IMR-90 (cell line): Measurements from ENCODE around the gene ADGRV1. TPM values are rescaled to one million over a fixed set of nuclear protein-coding genes. Genes with fewer than 3 reads are reported as not detected.

Experiments
- ATAC-seq: fragments of 200-7000 bp; cut with Tn5 transposase; 2 replicates; pipeline ENCODE4 v1.9.1; 2020; ENCODE audit warnings: low read depth, mild to moderate bottlenecking, moderate library complexity
- BruUV-seq: library from RNA; stranded (reverse); fragments of 400-500 nt; replicated peaks from 2 replicates; lab custom pipeline; 2021; lab: Mats Ljungman, UMichigan
- CTCF ChIA-PET: fragments of 300-600 bp; formaldehyde crosslinking; extraction: SDS; loops from one replicate; lab custom pipeline; 2021; ENCODE audit warnings: antibody characterized with exemption; lab: Yijun Ruan, JAX
- POLR2A ChIA-PET: fragments of 300-600 bp; sonication (Branson Sonifier 250); formaldehyde crosslinking; loops from one replicate; lab custom pipeline; 2022; ENCODE audit warnings: antibody characterized with exemption; ENCODE audit not compliant: unreplicated experiment; lab: Charles Lee
- DNase-seq: peaks from one replicate; pipeline ENCODE4 v3.0.0; 2013
- H2AFZ ChIP-seq: replicated peaks from 2 replicates; pipeline ENCODE3; 2013; ENCODE audit warnings: low read length, mild to moderate bottlenecking; ENCODE audit not compliant: poor library complexity
- H2AK5ac ChIP-seq: 2 replicates; pipeline ENCODE4 v1.6.1; 2013; ENCODE audit warnings: low read depth, low read length, inconsistent platforms
- H2AK9ac ChIP-seq: replicated peaks from 2 replicates; pipeline ENCODE3; 2013; ENCODE audit warnings: mild to moderate bottlenecking, low read depth, low read length, moderate library complexity; ENCODE audit not compliant: poor library complexity
- H2BK120ac ChIP-seq: 2 replicates; pipeline ENCODE4 v1.6.1; 2013; ENCODE audit warnings: low read depth, low read length, inconsistent platforms
- H2BK15ac ChIP-seq: 3 replicates; pipeline ENCODE4 v1.6.1; 2013; ENCODE audit warnings: low read depth, low read length, inconsistent platforms
- H2BK20ac ChIP-seq: 2 replicates; pipeline ENCODE4 v1.6.1; 2013; ENCODE audit warnings: low read depth, mild to moderate bottlenecking, inconsistent platforms, low read length, moderate library complexity
- H2BK5ac ChIP-seq: 2 replicates; pipeline ENCODE4 v1.6.1; 2013; ENCODE audit warnings: mild to moderate bottlenecking, low read depth, low read length, inconsistent platforms; ENCODE audit not compliant: poor library complexity, severe bottlenecking
- H3K14ac ChIP-seq: replicated peaks from 2 replicates; pipeline ENCODE4 v1.6.1; 2013; ENCODE audit warnings: low read depth, low read length, inconsistent platforms
- H3K18ac ChIP-seq: 2 replicates; pipeline ENCODE4 v1.6.1; 2013; ENCODE audit warnings: low read depth, low read length, control low read depth
- H3K23ac ChIP-seq: 2 replicates; pipeline ENCODE4 v1.6.1; 2013; ENCODE audit warnings: low read depth, low read length, inconsistent platforms
- H3K27ac ChIP-seq: 2 replicates; pipeline ENCODE4 v1.5.1; 2013; ENCODE audit warnings: mild to moderate bottlenecking, control low read depth, low read length; ENCODE audit not compliant: insufficient read depth
- H3K27me3 ChIP-seq: 2 replicates; pipeline ENCODE4 v1.6.1; 2013; ENCODE audit warnings: low read length; ENCODE audit not compliant: control insufficient read depth, insufficient read depth
- H3K36me3 ChIP-seq: 2 replicates; pipeline ENCODE4 v1.6.1; 2013; ENCODE audit warnings: low read length, mixed read lengths; ENCODE audit not compliant: control insufficient read depth, insufficient read depth
- H3K4ac ChIP-seq: 2 replicates; pipeline ENCODE4 v1.6.1; 2013; ENCODE audit warnings: low read depth, low read length, inconsistent platforms
- H3K4me1 ChIP-seq: 2 replicates; pipeline ENCODE4 v1.6.1; 2013; ENCODE audit warnings: low read length, mixed read lengths; ENCODE audit not compliant: control insufficient read depth, insufficient read depth
- H3K4me2 ChIP-seq: 2 replicates; pipeline ENCODE4 v1.6.1; 2013; ENCODE audit warnings: low read depth, mild to moderate bottlenecking, control low read depth, low read length, moderate library complexity
- H3K4me3 ChIP-seq: 2 replicates; pipeline ENCODE4 v1.5.1; 2013; ENCODE audit warnings: low read depth, mild to moderate bottlenecking, control low read depth, low read length, moderate library complexity; ENCODE audit not compliant: insufficient read depth
- H3K56ac ChIP-seq: 2 replicates; pipeline ENCODE4 v1.6.1; 2013; ENCODE audit warnings: low read length, inconsistent platforms; ENCODE audit not compliant: insufficient read depth; ENCODE audit errors: extremely low read depth
- H3K79me1 ChIP-seq, 2 experiments: 2 replicates each; pipeline ENCODE4 v1.6.1; 2013; ENCODE audit warnings: low read length in 2 of 2, inconsistent platforms in 1 of 2, low read depth in 1 of 2
- H3K9ac ChIP-seq: 2 replicates; pipeline ENCODE4 v1.6.1; 2013; ENCODE audit warnings: low read depth, low read length, control low read depth
- H3K9me1 ChIP-seq: 2 replicates; pipeline ENCODE4 v1.6.1; 2013; ENCODE audit warnings: low read length, inconsistent platforms; ENCODE audit not compliant: insufficient read depth
- H3K9me3 ChIP-seq: 2 replicates; pipeline ENCODE4 v1.6.1; 2013; ENCODE audit warnings: low read length; ENCODE audit not compliant: control insufficient read depth, insufficient read depth
- H4K20me1 ChIP-seq: 2 replicates; pipeline ENCODE4 v1.6.1; 2013; ENCODE audit warnings: low read length, inconsistent platforms; ENCODE audit not compliant: insufficient read depth
- H4K5ac ChIP-seq: 2 replicates; pipeline ENCODE4 v1.6.1; 2013; ENCODE audit warnings: mild to moderate bottlenecking, low read depth, low read length, control low read depth
- H4K8ac ChIP-seq, 2 experiments: 2 replicates each; pipeline ENCODE4 v1.6.1; 2013; ENCODE audit warnings: low read depth in 2 of 2, low read length in 2 of 2, control low read depth in 1 of 2, inconsistent platforms in 1 of 2
- H4K91ac ChIP-seq: 2 replicates; pipeline ENCODE4 v1.6.1; 2013; ENCODE audit warnings: low read depth, low read length, inconsistent platforms; ENCODE audit not compliant: insufficient read depth
- CEBPB ChIP-seq: IDR thresholded peaks from 2 replicates; pipeline ENCODE4 v1.6.1; 2012; ENCODE audit warnings: low read depth, low read length, improper control_type of control experiment
- RFX5 ChIP-seq: IDR thresholded peaks from 2 replicates; pipeline ENCODE4 v1.8.0; 2012; ENCODE audit warnings: low read depth, mild to moderate bottlenecking, low read length, moderate library complexity
- WGBS, 2 experiments: methylation state at CpG; one replicate each; pipeline versions ENCODE4 v1.1.5 to v1.1.7; 2013; ENCODE audit warnings: missing lambda C conversion rate in 2 of 2; ENCODE audit not compliant: insufficient read length in 1 of 2; ENCODE audit errors: extremely low coverage in 2 of 2; 5-methylcytosine and 5-hydroxymethylcytosine counted together
- dilution Hi-C: fragments of 300-500 bp; cut with HindIII; formaldehyde crosslinking; loops from one replicate; pipeline ENCODE4 v1.14.3; 2018; ENCODE audit warnings: low sequenced_read_pairs; ENCODE audit not compliant: unreplicated experiment
- in situ Hi-C: fragments of 300-500 bp; cut with MboI; formaldehyde crosslinking; loops from 3 replicates; pipeline ENCODE4 v1.14.3; 2019; ENCODE audit warnings: low sequenced_read_pairs, inconsistent platforms, mixed read lengths
- intact Hi-C: fragments of 100-400 bp; cut with micrococcal nuclease; formaldehyde crosslinking; loops from 2 replicates; pipeline ENCODE4 v1.10.0; 2022
- polyA plus RNA-seq, 3 experiments: library from polyadenylated mRNA; depleted of rRNA; stranded (reverse); fragments of >200 nt; gene quantifications; 2 replicates each; pipeline ENCODE4 v1.2.3, GENCODE V29; 2012; ENCODE audit warnings: low replicate concordance in 1 of 3
- total RNA-seq: library from RNA; depleted of rRNA; stranded (reverse); fragments of >200 nt; gene quantifications from 2 replicates; pipeline ENCODE4 v1.2.3, GENCODE V29; 2012

Gene ADGRV1
- total and polyA plus RNA-seq, 2 of the 4 experiments (the other 2 are of a cell fraction) = under 0.01 TPM; not detected in 1

GRCh38 chr5:91166059-91166807, 607.6 kb downstream of the ADGRV1 start:
- 100% methylated on average over 1 of the region's 3 CpGs; no CpG with 5 or more reads in 1 of the 2 experiments for WGBS, 2 experiments
- ATAC-seq (peak; percentile 59), DNase-seq (peak; percentile 75)
- ChIA-PET POLR2A (no interaction called here), CTCF (interaction anchor here (0.7 kb wide), 1 partner anchor 205 kb away, joined by 3 read pairs; no protein-coding TSS in a partner anchor)
- peak overlapping the region; percentile 90 for H2AK5ac ChIP-seq
- in situ Hi-C loops = loop anchor here (10.0 kb wide), 1 partner anchor 59 kb away; no protein-coding TSS in a partner anchor
- H3K36me3 ChIP-seq = no peaks in the 10 kb centered on the region
- no peak overlapping the region for H3K9ac ChIP-seq
- peak overlapping the region; percentile 92 for H3K4ac ChIP-seq
- H2AFZ ChIP-seq = peak overlapping the region; percentile 58
- no peaks in the 10 kb centered on the region for H3K27me3 ChIP-seq
- dilution Hi-C loops = no loop called here
- no TSS peak for BruUV-seq
- H3K56ac ChIP-seq = peak overlapping the region; percentile 74
- H2BK20ac ChIP-seq = peak overlapping the region; percentile 98
- H3K79me1 ChIP-seq = no peaks in the 10 kb centered on the region
- peak overlapping the region; percentile 95 for H2BK5ac ChIP-seq
- H3K9me3 ChIP-seq = no peaks in the 10 kb centered on the region
- H4K91ac ChIP-seq = peak overlapping the region; percentile 84
- intact Hi-C loops = loop anchor here (5.0 kb wide), 1 partner anchor 116 kb away; no protein-coding TSS in a partner anchor
- peaks cover 12% of the 10 kb centered on the region for H3K4me1 ChIP-seq
- peak overlapping the region; percentile 90 for H3K14ac ChIP-seq
- peak overlapping the region; percentile 74 for H3K27ac ChIP-seq
- peak overlapping the region; percentile 88 for H4K5ac ChIP-seq
- peak overlapping the region; percentile 96 for H3K18ac ChIP-seq
- peak overlapping the region; percentile 90 for H3K23ac ChIP-seq
- H2AK9ac ChIP-seq = peak overlapping the region; percentile 29
- TF ChIP-seq CEBPB (peak; percentile 71), RFX5 (no peak)
- peak overlapping the region; percentile 87; the same call in 2 of the 3 replicates for H2BK15ac ChIP-seq
- H4K8ac ChIP-seq = peak overlapping the region; percentile 63 to 92
- peaks cover 13% of the 10 kb centered on the region; the same call in 1 of the 2 replicates for H3K9me1 ChIP-seq
- H4K20me1 ChIP-seq = no peaks in the 10 kb centered on the region
- peak overlapping the region; percentile 61; the same call in 1 of the 2 replicates for H3K4me2 ChIP-seq
- peak overlapping the region; percentile 95 for H2BK120ac ChIP-seq
- no peak overlapping the region for H3K4me3 ChIP-seq
